Endometrial microvascular endothelial cells (primary cell): ENCODE measurements around the gene STK32B. TPM values are rescaled to one million over a fixed set of nuclear protein-coding genes. Genes with fewer than 3 reads are reported as not detected.
"Not testable (repeated sequence)": the region's sequence is repeated elsewhere in the genome, so short reads cannot be mapped to it uniquely, and the experiment has no call there.

ENCODE experiments used
- in situ Hi-C: cut with HindIII; loops from 2 replicates; pipeline ENCODE4 v1.10.0; 2017; ENCODE audit warnings: low sequenced_read_pairs, low pct_unique_long_range_greater_than_20kb; ENCODE audit errors: inconsistent ontology term
- total RNA-seq: library from RNA; depleted of rRNA; stranded (reverse); fragments of >200 nt; gene quantifications from one replicate; pipeline ENCODE4 v1.2.3, GENCODE V29; 2015; ENCODE audit errors: inconsistent ontology term

Gene STK32B
- total RNA-seq, 1 donor from 2014 or later = 9.5 TPM

GRCh38 chr4:5276475-5277075 lies 225.3 kb downstream of the STK32B start:
- in situ Hi-C loops = no loop called here

GRCh38 chr4:5277079-5277478 lies 225.8 kb downstream of the STK32B start:
- in situ Hi-C loops = no loop called here

- in situ Hi-C loops = no loop called here
Observed at GRCh38 chr4:5278213-5278612, 226.9 kb downstream of the STK32B start.

- in situ Hi-C loops = not testable (repeated sequence)
Observed at GRCh38 chr4:5280069-5280468, 228.8 kb downstream of the STK32B start.

- in situ Hi-C loops = no loop called here
Observed at GRCh38 chr4:5280828-5281227, 229.5 kb downstream of the STK32B start.

GRCh38 chr4:5283837-5284236 lies 232.6 kb downstream of the STK32B start:
- in situ Hi-C loops = no loop called here

- in situ Hi-C loops = no loop called here
Observed at GRCh38 chr4:5284517-5284916, 233.2 kb downstream of the STK32B start.

- in situ Hi-C loops = no loop called here
Observed at GRCh38 chr4:5292101-5292500, 240.8 kb downstream of the STK32B start.

- in situ Hi-C loops = not testable (repeated sequence)
Observed at GRCh38 chr4:5298000-5298787, 246.9 kb downstream of the STK32B start.

- in situ Hi-C loops = no loop called here
Observed at GRCh38 chr4:5300283-5300682, 249.0 kb downstream of the STK32B start.

- in situ Hi-C loops = no loop called here
Observed at GRCh38 chr4:5307928-5308327, 256.6 kb downstream of the STK32B start.

GRCh38 chr4:5322321-5322720 lies 271.0 kb downstream of the STK32B start:
- in situ Hi-C loops = no loop called here

GRCh38 chr4:5330339-5330989 lies 279.2 kb downstream of the STK32B start:
- in situ Hi-C loops = no loop called here

GRCh38 chr4:5337731-5338130 lies 286.5 kb downstream of the STK32B start:
- in situ Hi-C loops = no loop called here

GRCh38 chr4:5338531-5338930 lies 287.3 kb downstream of the STK32B start:
- in situ Hi-C loops = no loop called here

GRCh38 chr4:5340991-5341451 lies 289.7 kb downstream of the STK32B start:
- in situ Hi-C loops = no loop called here

GRCh38 chr4:5341526-5341925 lies 290.2 kb downstream of the STK32B start:
- in situ Hi-C loops = no loop called here

GRCh38 chr4:5355846-5356245 lies 304.6 kb downstream of the STK32B start:
- in situ Hi-C loops = no loop called here

- in situ Hi-C loops = no loop called here
Observed at GRCh38 chr4:5357870-5358269, 306.6 kb downstream of the STK32B start.

GRCh38 chr4:5361968-5362367 lies 310.7 kb downstream of the STK32B start:
- in situ Hi-C loops = no loop called here
